ENCODE results near the gene TM7SF3. TPM values are rescaled to one million over a fixed set of nuclear protein-coding genes. Genes with fewer than 3 reads are reported as not detected.
"Not testable (repeated sequence)": the region's sequence is repeated elsewhere in the genome, so short reads cannot be mapped to it uniquely, and the experiment has no call there.

TM7SF3 gene
- total RNA-seq, 3 donors from 2014 or later, result 47.6 to 69.9 (median 48.0) TPM

DNA sequence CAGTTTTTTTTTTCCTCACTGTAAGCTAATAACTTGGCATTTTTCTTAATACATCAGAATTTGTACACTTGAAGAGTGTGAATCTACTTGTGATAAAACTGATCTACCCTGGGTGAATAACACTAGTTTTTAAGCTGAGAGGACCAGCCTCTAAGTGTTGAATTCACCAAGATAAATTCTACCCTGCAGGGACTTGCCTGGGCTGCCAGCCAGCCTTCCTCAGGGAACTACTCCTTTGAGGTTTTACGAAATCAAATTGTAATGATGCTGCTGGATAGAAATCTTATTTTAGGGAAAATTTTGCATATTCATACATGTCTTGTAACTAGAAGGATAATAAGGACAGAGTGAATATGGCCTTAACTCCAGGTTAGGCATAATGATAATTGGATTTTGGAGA is 10.1 kb upstream of the TM7SF3 start:
- H3K9me3 ChIP-seq, result no peaks in the 10 kb centered on the region
- no peak for TF ChIP-seq CTCF (IDR thresholded peaks at IDR 0.05)
- H3K4me3 ChIP-seq, result no peak overlapping the region
- intact Hi-C loops (cut with DNase I, micrococcal nuclease), result loop anchor here in 1 of 2 donors (10.0 kb wide), 1 partner anchor 291 kb away; no protein-coding TSS in a partner anchor
- DNase-seq (no peak), ATAC-seq (no peak)
- H3K4me1 ChIP-seq (ENCODE audit: low read depth), result peaks cover 9% of the 10 kb centered on the region
- peaks cover 4% of the 10 kb centered on the region for H3K36me3 ChIP-seq (ENCODE audit: low read depth)

GRCh38 chr12:27020761-27021160 is 6.6 kb upstream of the TM7SF3 start:
- Histone ChIP-seq H3K36me3 (ENCODE audit: low read depth) (no peaks in the 10 kb centered on the region), H3K4me1 (ENCODE audit: low read depth) (peaks cover 9% of the 10 kb centered on the region), H3K9me3 (no peaks in the 10 kb centered on the region), H3K4me3 (no peak overlapping the region)
- no peak for TF ChIP-seq CTCF (IDR thresholded peaks at IDR 0.05)
- ATAC-seq (no peak), DNase-seq (no peak)
- intact Hi-C loops (cut with DNase I, micrococcal nuclease), result loop anchor here in 1 of 2 donors (10.0 kb wide), 1 partner anchor 294 kb away; no protein-coding TSS in a partner anchor

DNA sequence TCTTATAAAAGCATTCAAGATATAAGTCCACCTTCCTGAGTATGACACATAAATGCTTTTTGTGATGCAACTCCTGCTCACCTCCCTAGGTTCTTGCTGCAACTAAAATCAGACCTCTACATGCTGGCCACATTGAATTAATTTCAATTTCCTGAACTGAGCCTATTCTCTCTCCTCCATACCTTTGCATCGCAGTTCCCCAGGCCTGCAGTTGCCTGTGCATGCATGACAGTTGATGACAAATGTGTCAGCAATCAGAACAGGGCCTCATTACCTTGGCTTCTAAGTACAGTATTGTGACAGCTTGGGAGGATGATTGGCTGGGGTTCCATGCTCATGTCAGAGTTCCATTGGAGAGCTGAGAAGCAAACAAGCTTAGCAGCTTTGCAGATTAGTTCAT is 3.9 kb upstream of the TM7SF3 start:
- intact Hi-C loops (cut with DNase I, micrococcal nuclease), result no loop called here
- no peaks in the 10 kb centered on the region for H3K9me3 ChIP-seq
- no peak for TF ChIP-seq CTCF (IDR thresholded peaks at IDR 0.05)
- ATAC-seq, result no peak
- no peak for DNase-seq
- no peak overlapping the region for H3K4me3 ChIP-seq
- peaks cover 13% of the 10 kb centered on the region for H3K4me1 ChIP-seq (ENCODE audit: low read depth)
- no peaks in the 10 kb centered on the region for H3K36me3 ChIP-seq (ENCODE audit: low read depth)

- H3K4me3 ChIP-seq; ATAC-seq; H3K9me3 ChIP-seq; H3K36me3 ChIP-seq (ENCODE audit: low read depth); intact Hi-C loops (cut with DNase I, micrococcal nuclease); DNase-seq: not testable (repeated sequence)
- H3K4me1 ChIP-seq (ENCODE audit: low read depth), result peaks cover 12% of the 10 kb centered on the region
Observed at GRCh38 chr12:27017163-27017823, 3.1 kb upstream of the TM7SF3 start.

DNA sequence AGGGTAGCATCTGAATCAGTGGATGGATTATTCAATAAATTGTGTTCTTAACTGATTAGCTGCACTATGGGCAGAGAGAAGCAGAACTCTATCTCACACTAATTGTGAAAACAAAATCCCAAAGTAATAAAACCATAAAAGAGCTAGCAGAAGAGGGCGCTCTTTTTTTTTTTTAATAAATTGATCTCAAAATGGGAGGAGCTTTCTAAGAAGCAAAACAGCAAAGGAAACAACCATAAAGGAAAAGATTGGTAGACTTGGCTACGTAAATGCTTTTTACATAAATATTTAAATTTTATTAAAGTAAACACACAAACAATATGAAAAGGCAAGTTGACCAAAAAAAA is 1.5 kb upstream of the TM7SF3 start:
- no peaks in the 10 kb centered on the region for H3K9me3 ChIP-seq
- TF ChIP-seq CTCF (IDR thresholded peaks at IDR 0.05), result no peak
- H3K4me3 ChIP-seq, result no peak overlapping the region
- H3K36me3 ChIP-seq (ENCODE audit: low read depth), result no peaks in the 10 kb centered on the region
- ATAC-seq (no peak), DNase-seq (no peak)
- intact Hi-C loops (cut with DNase I, micrococcal nuclease), result no loop called here
- H3K4me1 ChIP-seq (ENCODE audit: low read depth), result peaks cover 12% of the 10 kb centered on the region

GRCh38 chr12:27014859-27015729 is 910 bp upstream of the TM7SF3 start:
- ATAC-seq (peak; percentile 54), DNase-seq (peak in 1 of 3 donors; percentile 7)
- Histone ChIP-seq H3K4me1 (ENCODE audit: low read depth) (peaks cover 12% of the 10 kb centered on the region), H3K4me3 (no peak overlapping the region), H3K36me3 (ENCODE audit: low read depth) (no peaks in the 10 kb centered on the region), H3K9me3 (no peaks in the 10 kb centered on the region)
- intact Hi-C loops (cut with DNase I, micrococcal nuclease), result no loop called here
- no peak for TF ChIP-seq CTCF (IDR thresholded peaks at IDR 0.05)

Data from mucosa of descending colon (tissue), 3 donors.